Right atrium auricular region (tissue), 2 donors: ENCODE data around the gene GPC6. TPM values are rescaled to one million over a fixed set of nuclear protein-coding genes. Genes with fewer than 3 reads are reported as not detected.

Experiments
- DNase-seq: peaks from one replicate; pipeline ENCODE4 v3.0.0-alpha.2; 2019; ENCODE audit warnings: low spot score
- H3K27ac ChIP-seq, 2 donors: fragments of 200-600 bp; sonication (generic); 1 replicate in 1 of 2; 2 replicates in 1 of 2; pipeline ENCODE4 v1.5.1; 2016 to 2019
- H3K27me3 ChIP-seq, 2 donors: fragments of 200-600 bp; sonication (generic); one replicate each; pipeline versions ENCODE4 v1.5.1 to v1.6.0; 2017 to 2019
- H3K36me3 ChIP-seq: fragments of 200-600 bp; sonication (generic); one replicate; pipeline ENCODE4 v1.5.1; 2016
- H3K4me1 ChIP-seq, 2 donors: fragments of 200-600 bp; sonication (generic); one replicate each; pipeline versions ENCODE4 v1.5.1 to v1.6.0; 2017 to 2019
- H3K4me3 ChIP-seq, 2 donors: fragments of 200-600 bp; sonication (generic); 1 replicate in 1 of 2; 2 replicates in 1 of 2; pipeline ENCODE4 v1.5.1; 2017 to 2019; ENCODE audit warnings: mild to moderate bottlenecking in 1 of 2, moderate library complexity in 1 of 2
- H3K9me3 ChIP-seq, 2 donors: fragments of 200-600 bp; sonication (generic); one replicate each; pipeline ENCODE4 v1.5.1; 2019
- total RNA-seq, 2 donors: library from RNA; depleted of rRNA; stranded (reverse); fragments of >200 nt; gene quantifications; one replicate each; pipeline ENCODE4 v1.1.0, GENCODE V29; 2016
- TF ChIP-seq, protein P1 (sequence below), 2 donors: fragments of 200-600 bp; sonication (generic); IDR thresholded peaks; one replicate each; pipeline ENCODE4 v1.5.1; 2019; ENCODE audit warnings: antibody characterized with exemption in 2 of 2

The GPC6 gene
- total RNA-seq, 2 donors from 2014 or later = 1.3 to 3.8 TPM

DNA sequence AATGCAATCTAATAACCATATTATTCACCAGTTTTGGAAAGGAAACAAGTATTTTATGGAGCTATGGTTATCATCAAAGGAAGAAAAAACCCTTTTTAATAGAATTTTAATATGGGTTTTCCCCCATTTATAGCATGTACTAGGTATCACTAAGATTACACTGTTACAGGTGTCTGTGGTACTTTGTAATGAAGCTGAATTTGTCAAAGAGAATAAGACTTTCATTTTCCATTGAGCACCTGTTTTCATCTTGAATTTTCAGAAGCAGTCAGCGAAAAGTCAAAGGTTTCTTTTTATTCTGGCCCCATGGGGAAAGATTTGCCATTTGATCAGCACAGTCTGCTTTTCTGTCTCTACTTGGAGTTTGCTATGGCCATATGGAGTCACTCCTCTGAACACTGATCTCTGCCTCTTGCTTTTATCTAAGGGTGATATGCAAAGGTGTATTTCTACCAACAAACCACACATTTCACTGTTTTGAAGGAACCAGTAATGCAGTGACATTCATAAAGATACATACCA lies 662.9 kb downstream of the GPC6 start:
- Histone ChIP-seq H3K27me3 (no peaks in the 10 kb centered on the region), H3K9me3 (no peaks in the 10 kb centered on the region), H3K36me3 (no peaks in the 10 kb centered on the region), H3K4me3 (no peak overlapping the region), H3K4me1 (no peaks in the 10 kb centered on the region), H3K27ac (no peak overlapping the region)
- TF ChIP-seq, protein P1, sequence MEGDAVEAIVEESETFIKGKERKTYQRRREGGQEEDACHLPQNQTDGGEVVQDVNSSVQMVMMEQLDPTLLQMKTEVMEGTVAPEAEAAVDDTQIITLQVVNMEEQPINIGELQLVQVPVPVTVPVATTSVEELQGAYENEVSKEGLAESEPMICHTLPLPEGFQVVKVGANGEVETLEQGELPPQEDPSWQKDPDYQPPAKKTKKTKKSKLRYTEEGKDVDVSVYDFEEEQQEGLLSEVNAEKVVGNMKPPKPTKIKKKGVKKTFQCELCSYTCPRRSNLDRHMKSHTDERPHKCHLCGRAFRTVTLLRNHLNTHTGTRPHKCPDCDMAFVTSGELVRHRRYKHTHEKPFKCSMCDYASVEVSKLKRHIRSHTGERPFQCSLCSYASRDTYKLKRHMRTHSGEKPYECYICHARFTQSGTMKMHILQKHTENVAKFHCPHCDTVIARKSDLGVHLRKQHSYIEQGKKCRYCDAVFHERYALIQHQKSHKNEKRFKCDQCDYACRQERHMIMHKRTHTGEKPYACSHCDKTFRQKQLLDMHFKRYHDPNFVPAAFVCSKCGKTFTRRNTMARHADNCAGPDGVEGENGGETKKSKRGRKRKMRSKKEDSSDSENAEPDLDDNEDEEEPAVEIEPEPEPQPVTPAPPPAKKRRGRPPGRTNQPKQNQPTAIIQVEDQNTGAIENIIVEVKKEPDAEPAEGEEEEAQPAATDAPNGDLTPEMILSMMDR (IDR thresholded peaks at IDR 0.05) = no peak
- DNase-seq = no peak

DNA sequence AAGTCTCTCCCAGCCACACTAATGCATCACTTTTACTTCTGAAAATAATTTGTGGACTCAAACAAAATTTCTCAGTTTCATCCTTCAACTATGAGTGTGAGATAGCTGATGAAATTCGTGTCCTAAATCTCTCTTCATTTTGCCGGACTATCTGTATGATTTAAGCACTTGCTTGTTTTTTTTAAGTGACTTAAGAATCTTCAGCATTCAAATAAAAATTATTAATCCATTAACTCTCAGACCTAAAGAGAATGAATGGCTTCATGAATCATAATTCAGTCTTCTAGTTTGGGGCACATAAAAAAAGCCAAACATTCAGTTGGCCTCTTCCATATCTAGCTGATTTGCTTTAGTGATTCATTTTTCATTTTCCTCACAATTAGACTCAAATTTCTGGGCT lies 673.4 kb downstream of the GPC6 start:
- Histone ChIP-seq H3K27me3 (no peaks in the 10 kb centered on the region), H3K4me3 (no peak overlapping the region), H3K9me3 (no peaks in the 10 kb centered on the region), H3K36me3 (no peaks in the 10 kb centered on the region), H3K27ac (peak overlapping the region in 1 of 2 donors; percentile 36), H3K4me1 (no peaks in the 10 kb centered on the region)
- TF ChIP-seq, protein P1 (IDR thresholded peaks at IDR 0.05) = no peak
- DNase-seq = no peak

GRCh38 chr13:93900731-93901130 lies 674.1 kb downstream of the GPC6 start:
- TF ChIP-seq, protein P1 (IDR thresholded peaks at IDR 0.05) = no peak
- DNase-seq = no peak
- Histone ChIP-seq H3K9me3 (no peaks in the 10 kb centered on the region), H3K27me3 (no peaks in the 10 kb centered on the region), H3K4me1 (no peaks in the 10 kb centered on the region), H3K27ac (peak overlapping the region in 1 of 2 donors; percentile 36), H3K36me3 (no peaks in the 10 kb centered on the region), H3K4me3 (no peak overlapping the region)

GRCh38 chr13:93903909-93904308 lies 677.3 kb downstream of the GPC6 start:
- Histone ChIP-seq H3K27me3 (no peaks in the 10 kb centered on the region), H3K4me1 (no peaks in the 10 kb centered on the region), H3K9me3 (no peaks in the 10 kb centered on the region), H3K4me3 (no peak overlapping the region), H3K27ac (no peak overlapping the region), H3K36me3 (no peaks in the 10 kb centered on the region)
- no peak for DNase-seq
- TF ChIP-seq, protein P1 (IDR thresholded peaks at IDR 0.05) = no peak

DNA sequence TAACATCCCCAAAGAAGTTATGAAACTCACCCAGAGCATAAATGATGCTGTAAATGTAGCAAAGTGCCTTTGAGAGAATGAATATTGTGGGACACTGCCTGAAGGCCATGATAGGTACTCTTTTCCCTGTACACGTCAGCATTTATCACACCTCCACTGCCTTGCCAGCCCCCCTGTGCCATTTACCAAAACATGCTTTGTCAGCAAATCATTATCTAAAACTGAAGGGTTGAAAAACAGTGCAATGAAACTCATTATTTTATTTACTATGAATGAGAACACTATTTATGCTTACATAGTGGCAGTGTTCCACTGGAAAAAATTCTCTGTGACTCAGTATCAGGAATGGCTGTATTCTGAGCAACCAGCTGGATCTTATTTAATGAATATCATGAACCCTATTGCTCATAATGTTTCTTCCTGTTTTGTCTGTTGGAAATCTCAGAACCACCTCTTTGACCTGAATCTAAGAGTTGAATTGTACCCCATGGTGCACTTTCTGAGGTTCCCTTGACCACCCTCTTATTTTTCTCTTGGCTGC lies 688.7 kb downstream of the GPC6 start:
- Histone ChIP-seq H3K4me1 (no peaks in the 10 kb centered on the region), H3K4me3 (no peak overlapping the region), H3K27me3 (no peaks in the 10 kb centered on the region), H3K36me3 (no peaks in the 10 kb centered on the region), H3K9me3 (no peaks in the 10 kb centered on the region), H3K27ac (peak overlapping the region in 1 of 2 donors; percentile 10)
- TF ChIP-seq, protein P1 (IDR thresholded peaks at IDR 0.05) = no peak
- no peak for DNase-seq
